OCI-LY1 (cell line): ENCODE measurements around the gene ADAMTS18.

Experiments used
- H2AFZ ChIP-seq: fragments of 200-600 bp; sonication (generic), shearing (Covaris generic); 2 replicates; pipeline ENCODE4 v1.6.0; 2014; ENCODE audit warnings: antibody characterized with exemption, mild to moderate bottlenecking, low read length
- H3F3A ChIP-seq: fragments of 200-600 bp; sonication (generic), shearing (Covaris generic); 2 replicates; pipeline ENCODE4 v1.6.0; 2014; ENCODE audit warnings: mild to moderate bottlenecking, antibody characterized with exemption, low read length, moderate library complexity; ENCODE audit not compliant: insufficient read depth
- H3K27ac ChIP-seq: fragments of 200-600 bp; sonication (generic); 2 replicates; pipeline ENCODE4 v1.5.1; 2014; ENCODE audit warnings: low read length, mixed run types, mild to moderate bottlenecking, low read depth; ENCODE audit not compliant: poor library complexity, severe bottlenecking
- H3K27me3 ChIP-seq: fragments of 200-600 bp; sonication (generic); 2 replicates; pipeline ENCODE4 v1.6.0; 2014; ENCODE audit warnings: antibody characterized with exemption, mild to moderate bottlenecking, low read length, moderate library complexity; ENCODE audit not compliant: insufficient read depth
- H3K36me3 ChIP-seq: fragments of 200-600 bp; sonication (generic); 2 replicates; pipeline ENCODE4 v1.6.1; 2014; ENCODE audit warnings: mild to moderate bottlenecking, antibody characterized with exemption, low read length, moderate library complexity, mixed read lengths; ENCODE audit not compliant: insufficient read depth
- H3K4me1 ChIP-seq: fragments of 200-600 bp; sonication (generic); 2 replicates; pipeline ENCODE4 v1.5.1; 2014; ENCODE audit warnings: mild to moderate bottlenecking, low read length, moderate library complexity; ENCODE audit not compliant: insufficient read depth, severe bottlenecking
- H3K4me2 ChIP-seq: fragments of 200-600 bp; sonication (generic), shearing (Covaris generic); 2 replicates; pipeline ENCODE4 v1.6.1; 2014; ENCODE audit warnings: low read length
- H3K4me3 ChIP-seq: fragments of 200-600 bp; sonication (generic); 2 replicates; pipeline ENCODE4 v1.5.1; 2014; ENCODE audit warnings: low read length, low read depth, mild to moderate bottlenecking, mixed read lengths; ENCODE audit not compliant: poor library complexity, severe bottlenecking
- H3K79me2 ChIP-seq: fragments of 200-600 bp; shearing (Covaris generic); 2 replicates; pipeline ENCODE4 v1.6.1; 2016; ENCODE audit warnings: mixed run types, low read length, mixed read lengths; ENCODE audit not compliant: insufficient read depth
- H3K9ac ChIP-seq: fragments of 200-600 bp; sonication (generic), shearing (Covaris generic); 2 replicates; pipeline ENCODE4 v1.6.1; 2014; ENCODE audit warnings: mild to moderate bottlenecking, low read length, mixed read lengths
- H3K9me2 ChIP-seq: fragments of 200-600 bp; sonication (generic), shearing (Covaris generic); 2 replicates; pipeline ENCODE4 v1.6.1; 2014; ENCODE audit warnings: low read depth, mild to moderate bottlenecking, low read length, mixed read lengths
- H3K9me3 ChIP-seq: fragments of 200-600 bp; shearing (Covaris generic); 2 replicates; pipeline ENCODE4 v1.6.1; 2014; ENCODE audit warnings: low read length, mixed read lengths
- H4K20me1 ChIP-seq: fragments of 200-600 bp; sonication (generic), shearing (Covaris generic); 2 replicates; pipeline ENCODE4 v1.6.0; 2016; ENCODE audit warnings: mild to moderate bottlenecking, low read length; ENCODE audit not compliant: insufficient read depth
- CTCF ChIP-seq: fragments of 200-600 bp; sonication (generic), shearing (Covaris generic); IDR thresholded peaks from 2 replicates; pipeline ENCODE4 v1.5.1; 2017; ENCODE audit warnings: mild to moderate bottlenecking, antibody characterized with exemption, low read length, moderate library complexity, mixed read lengths
- EZH2 ChIP-seq: fragments of 200-600 bp; sonication (generic), shearing (Covaris generic); IDR thresholded peaks from 2 replicates; pipeline ENCODE4 v1.8.0; 2017; ENCODE audit warnings: borderline replicate concordance, mixed run types, mild to moderate bottlenecking, antibody characterized with exemption, low read length, moderate library complexity, mixed read lengths

The ADAMTS18 gene

GRCh38 chr16:77353587-77354263, 81.1 kb downstream of the ADAMTS18 start:
- Histone ChIP-seq H3K9me3 (no peaks in the 10 kb centered on the region), H3F3A (no peaks in the 10 kb centered on the region), H3K9ac (no peak overlapping the region), H3K27me3 (no peaks in the 10 kb centered on the region), H2AFZ (no peak overlapping the region), H3K4me1 (no peaks in the 10 kb centered on the region), H4K20me1 (no peaks in the 10 kb centered on the region), H3K36me3 (no peaks in the 10 kb centered on the region), H3K79me2 (no peaks in the 10 kb centered on the region), H3K27ac (no peak overlapping the region), H3K9me2 (no peaks in the 10 kb centered on the region), H3K4me2 (no peak overlapping the region), H3K4me3 (no peak overlapping the region)
- TF ChIP-seq CTCF (no peak), EZH2 (no peak)

- H3K4me2 ChIP-seq: no peak overlapping the region
- H3K27me3 ChIP-seq: no peaks in the 10 kb centered on the region
- no peak overlapping the region for H3K9ac ChIP-seq
- H3K79me2 ChIP-seq: no peaks in the 10 kb centered on the region
- no peak overlapping the region for H3K4me3 ChIP-seq
- H3F3A ChIP-seq: no peaks in the 10 kb centered on the region
- no peak for TF ChIP-seq CTCF
- TF ChIP-seq EZH2: no peak
- H3K36me3 ChIP-seq: no peaks in the 10 kb centered on the region
- H2AFZ ChIP-seq: no peak overlapping the region
- no peak overlapping the region for H3K27ac ChIP-seq
- H3K9me2 ChIP-seq: no peaks in the 10 kb centered on the region
- no peaks in the 10 kb centered on the region for H4K20me1 ChIP-seq
- H3K4me1 ChIP-seq: no peaks in the 10 kb centered on the region
- no peaks in the 10 kb centered on the region for H3K9me3 ChIP-seq
Measured at GRCh38 chr16:77344341-77344740, 90.5 kb downstream of the ADAMTS18 start.

GRCh38 chr16:77336637-77337036, 98.2 kb downstream of the ADAMTS18 start:
- no peak overlapping the region for H3K4me3 ChIP-seq

More at GRCh38 chr16:77336637-77337036, 98.2 kb downstream of the ADAMTS18 start:
- H3K4me2 ChIP-seq: no peak overlapping the region
- no peak overlapping the region for H3K27ac ChIP-seq
- TF ChIP-seq CTCF (no peak), EZH2 (no peak)
- H3K9me2 ChIP-seq: no peaks in the 10 kb centered on the region
- no peaks in the 10 kb centered on the region for H3K4me1 ChIP-seq
- no peaks in the 10 kb centered on the region for H3K9me3 ChIP-seq
- H3K9ac ChIP-seq: no peak overlapping the region
- no peaks in the 10 kb centered on the region for H4K20me1 ChIP-seq
- H3K79me2 ChIP-seq: no peaks in the 10 kb centered on the region
- no peaks in the 10 kb centered on the region for H3F3A ChIP-seq
- H3K27me3 ChIP-seq: no peaks in the 10 kb centered on the region
- H2AFZ ChIP-seq: no peak overlapping the region
- no peaks in the 10 kb centered on the region for H3K36me3 ChIP-seq
